Esophagus mucosa (tissue), 1 donor: ENCODE measurements around the gene P3H1. TPM values are rescaled to one million over a fixed set of nuclear protein-coding genes. Genes with fewer than 3 reads are reported as not detected.
A peak's percentile ranks its signal among the peaks of the same experiment; 100 is the strongest.
"Not testable (repeated sequence)": the region's sequence is repeated elsewhere in the genome, so short reads cannot be mapped to it uniquely, and the experiment has no call there.

ENCODE experiments used
- ATAC-seq: fragments of 200-7000 bp; cut with Tn5 transposase; one replicate; pipeline ENCODE4 v1.9.1; 2020
- total RNA-seq: library from RNA; stranded (reverse); gene quantifications from one replicate; pipeline ENCODE4 v1.2.4, GENCODE V29; 2023
- donor health status: DM: yes; HTN: yes; CAD: no.

P3H1 gene, protein sequence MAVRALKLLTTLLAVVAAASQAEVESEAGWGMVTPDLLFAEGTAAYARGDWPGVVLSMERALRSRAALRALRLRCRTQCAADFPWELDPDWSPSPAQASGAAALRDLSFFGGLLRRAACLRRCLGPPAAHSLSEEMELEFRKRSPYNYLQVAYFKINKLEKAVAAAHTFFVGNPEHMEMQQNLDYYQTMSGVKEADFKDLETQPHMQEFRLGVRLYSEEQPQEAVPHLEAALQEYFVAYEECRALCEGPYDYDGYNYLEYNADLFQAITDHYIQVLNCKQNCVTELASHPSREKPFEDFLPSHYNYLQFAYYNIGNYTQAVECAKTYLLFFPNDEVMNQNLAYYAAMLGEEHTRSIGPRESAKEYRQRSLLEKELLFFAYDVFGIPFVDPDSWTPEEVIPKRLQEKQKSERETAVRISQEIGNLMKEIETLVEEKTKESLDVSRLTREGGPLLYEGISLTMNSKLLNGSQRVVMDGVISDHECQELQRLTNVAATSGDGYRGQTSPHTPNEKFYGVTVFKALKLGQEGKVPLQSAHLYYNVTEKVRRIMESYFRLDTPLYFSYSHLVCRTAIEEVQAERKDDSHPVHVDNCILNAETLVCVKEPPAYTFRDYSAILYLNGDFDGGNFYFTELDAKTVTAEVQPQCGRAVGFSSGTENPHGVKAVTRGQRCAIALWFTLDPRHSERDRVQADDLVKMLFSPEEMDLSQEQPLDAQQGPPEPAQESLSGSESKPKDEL
- 7.1 TPM for total RNA-seq

DNA sequence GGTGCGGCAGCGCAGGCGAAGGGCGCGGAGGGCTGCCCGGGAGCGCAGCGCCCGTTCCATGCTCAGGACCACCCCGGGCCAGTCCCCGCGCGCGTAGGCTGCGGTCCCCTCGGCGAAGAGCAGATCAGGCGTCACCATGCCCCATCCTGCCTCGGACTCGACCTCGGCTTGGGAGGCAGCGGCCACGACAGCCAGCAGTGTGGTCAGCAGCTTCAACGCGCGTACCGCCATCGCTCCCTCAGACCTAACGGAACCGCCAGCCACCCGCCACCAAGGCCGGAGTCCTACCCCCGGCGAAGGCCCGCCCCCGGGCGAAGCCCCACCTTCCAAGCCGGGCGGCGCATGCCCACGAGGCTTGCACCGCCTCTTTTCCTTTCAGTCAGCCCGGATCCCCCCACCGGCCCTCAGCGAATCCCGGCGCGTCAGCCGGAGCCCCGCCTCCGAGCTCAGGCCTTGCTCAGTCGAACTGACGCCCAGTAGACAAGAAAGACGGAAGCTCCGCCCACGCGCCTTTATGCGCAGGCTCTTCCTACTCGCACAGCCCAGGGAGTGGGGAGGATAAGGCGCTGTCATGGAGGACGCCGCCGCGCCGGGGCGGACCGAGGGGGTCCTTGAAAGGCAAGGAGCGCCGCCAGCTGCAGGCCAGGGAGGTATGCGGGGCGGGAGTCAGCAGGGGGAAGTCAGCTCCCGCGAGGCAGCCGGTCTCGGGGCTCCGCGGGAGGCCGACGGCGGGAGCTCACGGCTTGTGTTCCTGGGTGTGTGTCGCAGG is at the start of gene P3H1, which contains the start of gene C1orf50:
Gene P3H1 (minus strand): TSS at position 288 of the 769 bp plus-strand sequence. CDS start 57 bp downstream, at position 231.
Gene C1orf50 (plus strand): TSS at position 509 of the 769 bp plus-strand sequence. CDS start 63 bp downstream, at position 572.
- peak; percentile 98 for ATAC-seq

DNA sequence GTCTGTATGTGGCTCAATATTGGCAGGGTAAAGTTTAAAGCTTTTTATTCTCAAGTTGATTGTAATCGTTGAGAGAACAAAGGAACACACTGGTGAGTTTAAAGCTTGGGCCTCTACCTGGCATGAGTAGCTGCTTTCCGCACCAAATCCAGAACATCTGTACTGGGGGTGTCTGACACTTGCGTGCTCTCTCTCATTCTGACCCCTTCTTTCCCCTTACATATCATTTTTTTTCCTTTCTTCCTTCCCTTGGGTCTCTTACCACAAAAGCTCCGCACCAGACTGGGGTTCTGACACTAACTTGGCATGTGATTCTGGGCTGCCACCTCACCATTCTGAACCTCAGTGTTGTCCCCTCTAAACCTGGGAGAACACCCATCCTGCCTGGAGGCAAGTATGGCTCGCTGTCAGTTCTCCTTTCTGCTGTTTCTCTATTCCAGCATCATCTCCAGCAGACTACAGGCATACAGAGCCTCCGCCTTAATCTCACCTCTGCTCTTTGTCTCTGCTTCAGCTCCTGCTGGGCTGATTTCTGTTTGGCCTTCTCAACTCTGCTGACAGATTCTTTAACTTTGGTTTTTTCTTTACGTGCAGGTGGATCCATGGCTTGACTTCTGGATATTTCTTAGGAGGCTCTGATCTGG is 49.2 kb upstream of the P3H1 start:
- peak; percentile 3 for ATAC-seq

DNA sequence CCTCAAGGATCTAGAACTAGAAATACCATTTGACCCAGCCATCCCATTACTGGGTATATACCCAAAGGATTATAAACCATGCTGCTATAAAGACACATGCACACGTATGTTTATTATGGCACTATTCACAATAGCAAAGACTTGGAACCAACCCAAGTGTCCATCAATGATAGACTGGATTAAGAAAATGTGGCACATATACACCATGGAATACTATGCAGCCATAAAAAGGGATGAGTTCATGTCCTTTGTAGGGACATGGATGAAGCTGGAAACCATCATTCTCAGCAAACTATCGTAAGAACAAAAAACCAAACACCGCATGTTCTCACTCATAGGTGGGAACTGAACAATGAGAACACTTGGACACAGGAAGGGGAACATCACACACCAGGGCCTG is 48.0 kb upstream of the P3H1 start:
- ATAC-seq, result not testable (repeated sequence)

DNA sequence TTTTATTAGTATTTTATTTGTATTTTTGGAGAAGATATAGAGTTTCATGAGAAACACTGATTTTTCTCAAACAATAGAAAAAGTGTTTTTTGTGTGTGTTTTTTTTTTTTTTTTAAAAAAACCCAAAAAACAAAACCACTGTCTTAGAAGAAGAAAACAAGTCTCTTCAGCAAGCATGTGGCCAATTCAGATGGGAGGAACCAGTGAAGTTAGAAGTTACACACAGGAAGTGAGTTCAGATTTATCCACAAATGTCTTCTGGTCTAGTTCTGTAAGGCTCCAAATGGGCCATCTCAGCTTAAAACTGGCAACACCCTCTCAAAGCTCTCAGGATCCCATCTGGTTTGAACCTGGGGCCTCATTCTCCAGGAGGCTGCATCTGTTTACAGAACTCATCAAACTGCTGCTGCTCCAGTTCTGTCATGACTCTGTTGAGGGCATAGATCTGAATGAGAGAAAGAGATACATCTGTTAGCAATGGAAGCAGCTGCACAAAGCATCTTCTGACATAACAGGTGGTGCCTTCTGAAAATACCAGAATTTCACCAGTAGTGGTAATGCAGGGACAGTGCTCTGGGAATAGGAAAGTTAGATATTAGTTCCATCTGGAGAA is 40.3 kb upstream of the P3H1 start:
- no peak for ATAC-seq

DNA sequence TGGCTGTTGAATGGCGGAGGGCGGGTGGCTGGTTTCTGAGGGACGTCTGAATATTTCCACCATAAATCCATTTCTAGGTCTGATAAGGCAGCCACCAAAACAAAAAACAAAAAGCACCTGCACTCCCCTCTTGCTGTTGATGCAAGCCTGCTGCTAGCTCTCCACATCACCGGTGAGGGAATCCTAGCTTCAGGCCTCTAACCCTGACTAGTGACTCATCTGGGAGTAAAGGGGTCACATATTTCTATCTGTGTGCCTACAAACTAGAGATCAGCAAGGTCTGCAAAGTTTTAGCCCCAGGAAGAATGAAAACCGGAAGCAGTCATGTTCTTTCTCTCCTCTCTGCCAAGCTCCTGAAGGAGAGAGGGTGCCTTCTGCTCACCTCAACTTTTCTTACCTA is 39.8 kb upstream of the P3H1 start:
- ATAC-seq, result no peak

DNA sequence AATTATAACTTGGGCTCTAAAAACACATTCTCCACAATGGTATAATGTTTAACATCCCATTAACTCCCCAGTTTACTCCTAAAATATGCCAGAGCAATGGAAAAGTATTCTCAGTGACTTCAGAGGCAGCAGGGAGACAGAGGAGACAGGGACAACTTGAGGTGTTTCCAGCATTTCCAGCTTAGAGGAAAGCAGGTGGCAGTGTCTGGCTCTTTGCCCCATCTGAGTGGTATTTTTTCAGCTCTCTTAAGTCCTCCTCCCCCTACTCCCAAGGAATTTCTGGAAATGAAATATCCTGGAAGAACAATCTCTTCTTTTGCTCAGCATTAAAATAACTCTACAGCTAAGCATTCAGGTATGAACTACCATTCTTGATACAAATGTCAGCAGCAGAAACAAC is 39.3 kb upstream of the P3H1 start:
- ATAC-seq, result no peak

DNA sequence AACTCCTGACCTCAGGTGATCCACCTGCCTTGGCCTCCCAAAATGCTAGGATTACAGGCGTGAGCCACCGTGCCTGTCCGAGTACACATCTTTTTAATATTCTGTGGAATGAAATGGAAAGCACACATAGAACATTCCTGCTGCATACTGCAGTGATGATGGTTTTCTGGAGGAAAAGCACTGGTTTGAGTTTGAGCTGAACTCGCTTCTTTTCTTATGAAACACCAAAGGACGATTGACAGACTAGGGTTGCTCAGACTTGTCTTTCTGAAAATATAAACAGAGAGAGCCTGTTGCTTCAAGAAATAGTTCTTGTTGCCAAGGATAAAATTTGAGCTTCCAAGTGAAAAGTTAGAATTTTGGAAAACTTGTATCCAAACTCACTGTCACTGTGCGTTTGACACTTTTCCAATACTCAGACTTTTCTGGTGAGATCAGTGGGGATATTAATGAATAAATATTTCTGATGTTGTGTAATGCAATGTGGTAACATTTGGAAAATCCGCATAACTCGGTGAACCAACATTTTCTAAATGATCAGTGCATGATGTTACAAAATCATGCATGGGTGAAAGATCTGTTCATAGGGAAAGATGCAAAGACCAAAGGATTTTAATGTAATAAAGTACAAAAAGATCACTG is 35.1 kb upstream of the P3H1 start:
- no peak for ATAC-seq

DNA sequence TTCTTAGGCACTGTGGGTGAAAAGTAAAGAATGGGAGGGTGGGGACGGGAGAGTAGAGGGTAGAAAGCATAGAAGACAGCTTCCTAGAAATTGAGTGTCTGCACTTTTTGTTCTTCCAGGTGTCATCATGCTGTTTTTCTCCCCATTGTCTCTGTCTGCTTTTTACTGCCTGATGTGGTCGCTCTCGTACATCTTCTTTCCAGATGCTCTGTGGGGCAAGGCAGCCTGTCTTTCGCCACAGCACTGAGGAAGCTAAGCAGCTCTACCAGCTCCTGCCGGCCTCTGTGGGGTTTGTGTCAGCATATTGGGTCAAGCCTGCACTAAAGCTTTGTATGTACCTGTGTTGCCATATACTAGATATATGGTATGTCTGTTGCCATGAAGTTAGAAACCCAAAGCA is 31.2 kb upstream of the P3H1 start:
- no peak for ATAC-seq

DNA sequence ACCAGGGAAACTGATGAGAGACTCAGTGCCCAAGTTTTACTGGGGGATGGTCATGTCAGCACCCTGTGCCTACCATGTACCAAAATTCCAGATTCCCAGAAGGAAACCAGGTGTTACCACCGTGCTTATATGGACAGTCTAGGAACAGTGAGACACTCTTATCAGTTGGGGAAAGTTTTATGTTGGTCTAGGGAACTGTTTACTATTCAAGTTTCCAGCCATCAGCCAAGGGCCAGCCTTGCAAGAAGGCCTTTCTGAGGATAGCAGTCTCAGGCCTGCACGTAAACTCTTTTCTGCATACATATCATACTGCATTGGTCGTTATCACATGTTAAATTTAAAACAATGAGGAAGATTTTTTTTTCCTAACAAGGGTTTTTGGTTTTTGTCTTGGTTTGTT is 30.6 kb upstream of the P3H1 start:
- ATAC-seq, result no peak

DNA sequence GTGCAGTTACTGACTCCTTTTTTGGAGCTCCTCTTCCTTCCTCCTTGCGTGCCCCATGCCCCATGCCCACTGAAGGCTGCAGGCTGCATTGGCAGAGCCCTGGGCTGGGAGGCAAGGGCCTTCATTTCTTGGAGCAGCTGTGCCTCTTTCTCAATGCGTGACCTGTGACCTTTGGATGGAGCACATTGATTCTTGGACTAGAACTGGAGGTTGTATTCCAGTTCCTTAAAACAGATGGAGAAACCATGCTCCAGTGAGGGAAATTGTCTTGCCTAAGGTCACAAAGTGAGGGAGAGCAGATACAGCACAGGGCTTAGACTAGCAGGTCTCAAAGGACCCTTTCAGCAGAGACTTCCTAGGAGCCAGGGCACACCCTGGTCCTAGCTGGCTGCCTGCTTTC is 27.0 kb upstream of the P3H1 start:
- ATAC-seq, result no peak

DNA sequence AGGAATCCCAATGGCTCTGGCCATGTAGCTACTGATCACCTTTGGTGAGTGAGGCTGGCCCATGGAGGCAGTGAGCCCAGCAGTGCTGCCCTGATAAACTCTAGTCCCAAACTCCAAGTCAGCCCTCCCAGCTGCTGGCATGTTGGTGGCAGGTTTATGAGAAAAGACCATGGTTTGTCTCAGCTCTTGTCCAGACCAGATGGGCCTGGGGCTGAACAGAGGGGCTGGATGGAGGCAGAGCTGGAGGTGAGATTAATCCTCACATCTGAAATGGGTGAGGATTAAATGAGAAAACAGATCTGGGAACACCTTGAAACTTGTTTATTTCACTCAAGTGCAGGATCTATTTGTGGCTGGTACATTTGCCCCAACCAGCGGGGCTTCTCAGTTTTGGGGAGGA is 21.2 kb upstream of the P3H1 start:
- ATAC-seq, result no peak

DNA sequence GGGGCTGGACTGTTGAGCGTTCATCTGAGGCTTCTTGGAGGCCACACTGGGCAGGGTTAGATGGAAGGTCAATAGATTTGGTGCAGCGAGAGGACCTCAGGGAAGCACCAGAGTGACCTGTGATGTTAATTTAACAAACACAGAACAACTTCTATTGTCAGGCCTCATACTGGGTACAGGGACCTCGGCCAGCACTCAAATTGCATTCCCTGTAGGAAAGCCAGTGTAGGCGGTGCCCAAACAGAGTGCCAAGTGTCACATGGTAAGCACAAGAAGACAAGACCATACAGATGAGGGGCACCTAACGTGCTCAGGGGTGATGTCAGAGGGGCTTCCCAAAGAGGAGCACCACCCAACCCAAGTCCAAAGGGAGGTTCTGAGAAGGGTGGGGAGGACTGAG is 19.3 kb upstream of the P3H1 start:
- no peak for ATAC-seq

DNA sequence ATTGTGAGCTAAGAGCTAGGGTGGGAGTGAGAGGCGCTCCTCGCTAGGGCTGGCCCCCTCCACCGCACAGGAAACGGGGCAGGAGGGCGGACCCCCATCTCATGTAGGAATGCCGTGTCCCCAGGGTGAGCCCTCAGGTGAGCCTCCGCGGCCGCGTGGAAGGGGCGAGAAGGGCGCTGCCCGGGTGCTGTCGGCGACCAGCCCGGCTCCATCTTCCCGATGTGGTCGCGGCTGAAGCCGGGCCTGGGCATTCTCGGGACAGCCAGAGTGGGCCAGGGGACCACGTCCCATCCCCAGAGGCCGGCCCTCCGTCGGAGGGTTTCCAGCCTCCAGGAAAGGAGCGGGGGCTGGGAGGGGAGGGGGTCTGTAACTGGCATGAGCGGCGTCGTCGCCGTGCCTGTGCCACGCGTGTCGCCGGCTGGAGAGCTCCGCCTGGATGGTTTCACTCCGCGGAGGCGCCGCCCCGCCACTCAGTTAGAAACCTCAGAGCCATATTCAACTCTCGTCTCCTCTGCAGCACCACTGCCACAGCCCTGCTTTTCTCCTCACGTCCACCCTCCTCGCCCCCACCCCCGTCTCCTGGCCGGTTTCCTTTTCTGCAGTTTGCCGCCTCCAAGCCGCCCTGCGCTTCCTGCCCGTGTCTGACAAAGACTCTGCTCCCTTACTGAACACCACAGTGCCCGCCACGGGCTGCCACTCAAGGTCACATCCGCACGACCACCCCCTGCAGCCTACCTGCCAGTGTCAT is 18.3 kb upstream of the P3H1 start, which contains the start of gene TMEM269:
Gene TMEM269 (plus strand): TSS at position 46 of the 748 bp plus-strand sequence. CDS start 4,903 bp downstream, outside the sequence.
- ATAC-seq, result peak; percentile 19

DNA sequence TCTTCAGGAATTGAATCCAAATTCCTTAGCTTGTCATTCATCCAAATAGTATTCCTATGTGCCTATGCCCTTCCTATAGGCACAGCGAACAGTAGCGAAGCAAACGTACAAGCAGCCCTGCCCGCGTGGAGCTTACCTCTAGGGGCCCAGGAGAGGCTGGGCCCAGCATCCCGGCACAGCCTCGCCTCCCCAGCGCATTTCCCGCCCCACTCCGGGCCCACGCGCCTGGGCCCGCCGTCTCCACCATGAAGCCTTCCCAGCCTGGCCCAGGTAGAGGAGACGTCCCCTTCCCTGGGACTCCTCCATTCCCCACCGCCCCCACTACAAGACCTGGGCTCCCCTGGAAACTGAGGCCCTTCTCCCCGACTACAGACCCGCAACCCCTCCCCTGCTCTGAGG is 17.7 kb upstream of the P3H1 start:
- ATAC-seq, result peak; percentile 10

DNA sequence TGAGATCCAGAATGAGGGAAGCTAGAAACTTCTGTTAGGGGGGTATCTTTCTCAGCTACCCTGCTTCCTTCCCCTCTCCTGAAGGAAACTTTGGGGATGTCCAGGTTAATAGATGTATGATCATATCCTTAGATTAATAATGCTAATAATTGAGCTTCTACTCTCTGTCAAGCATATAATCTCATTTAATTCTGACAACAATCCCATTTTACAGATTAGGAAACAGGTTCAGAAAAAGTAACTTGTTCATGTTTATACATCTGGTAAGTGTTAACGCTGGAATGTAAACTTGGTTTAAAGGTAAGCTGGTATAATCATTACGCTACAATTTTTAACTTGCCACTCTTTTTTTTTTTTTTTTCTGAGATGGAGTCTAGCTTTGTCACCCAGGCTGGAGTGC is 16.3 kb upstream of the P3H1 start:
- no peak for ATAC-seq

DNA sequence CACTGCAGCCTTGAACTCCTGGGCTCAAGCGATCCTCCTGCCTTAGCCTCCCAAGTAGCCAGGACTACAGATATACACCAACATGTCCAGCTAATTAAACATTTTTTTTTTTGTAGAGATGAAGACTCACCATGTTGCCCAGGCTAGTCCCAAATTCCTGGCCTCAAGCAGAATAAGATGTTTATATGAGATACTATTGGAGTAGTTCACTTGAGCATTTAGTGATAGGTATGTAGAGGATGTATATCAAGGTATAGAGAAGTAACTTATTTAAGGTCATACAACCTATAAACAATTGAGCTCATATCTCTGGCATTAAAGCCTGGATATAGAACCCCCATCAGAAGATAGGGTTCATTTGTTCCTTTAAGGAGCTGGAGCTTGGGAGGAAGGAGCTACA is 13.3 kb upstream of the P3H1 start:
- ATAC-seq, result no peak

DNA sequence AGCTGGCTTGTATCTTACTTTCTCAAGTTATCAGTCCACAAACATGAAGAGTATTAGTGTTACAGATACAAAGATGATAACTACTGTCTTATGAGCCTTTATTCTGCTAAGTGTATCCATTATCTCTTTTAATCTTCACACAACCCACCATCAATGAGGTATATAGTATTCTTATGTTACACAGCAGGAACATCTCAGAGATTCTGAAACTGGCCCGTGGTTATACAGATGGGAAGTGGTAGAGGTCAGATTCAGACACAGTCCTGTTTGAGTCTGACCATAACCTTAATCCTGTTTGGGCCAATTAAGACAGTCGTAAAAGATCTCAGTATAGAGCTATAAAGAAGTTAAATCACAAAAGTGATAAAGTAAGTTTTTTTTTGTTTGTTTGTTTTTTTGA is 12.9 kb upstream of the P3H1 start:
- no peak for ATAC-seq

DNA sequence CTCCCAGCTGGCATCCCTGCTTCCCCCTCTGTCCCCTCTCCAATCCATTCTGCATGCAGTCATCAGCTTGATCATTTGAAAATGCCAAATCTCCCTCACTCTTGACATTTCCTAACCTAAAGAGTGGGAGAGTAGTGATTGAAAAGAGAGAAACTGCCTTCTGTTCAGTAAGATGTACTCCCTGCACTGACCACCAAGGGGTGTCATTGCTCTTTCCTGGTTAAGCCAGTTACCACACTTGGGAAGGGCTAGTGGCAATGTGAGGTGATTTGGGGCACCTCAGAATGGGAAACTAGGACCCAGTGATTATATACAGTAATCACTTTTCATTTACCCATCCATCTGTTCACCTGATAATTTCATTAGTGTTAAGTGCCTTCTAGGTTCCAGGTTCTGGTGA is 11.0 kb upstream of the P3H1 start:
- peak; percentile 65 for ATAC-seq

DNA sequence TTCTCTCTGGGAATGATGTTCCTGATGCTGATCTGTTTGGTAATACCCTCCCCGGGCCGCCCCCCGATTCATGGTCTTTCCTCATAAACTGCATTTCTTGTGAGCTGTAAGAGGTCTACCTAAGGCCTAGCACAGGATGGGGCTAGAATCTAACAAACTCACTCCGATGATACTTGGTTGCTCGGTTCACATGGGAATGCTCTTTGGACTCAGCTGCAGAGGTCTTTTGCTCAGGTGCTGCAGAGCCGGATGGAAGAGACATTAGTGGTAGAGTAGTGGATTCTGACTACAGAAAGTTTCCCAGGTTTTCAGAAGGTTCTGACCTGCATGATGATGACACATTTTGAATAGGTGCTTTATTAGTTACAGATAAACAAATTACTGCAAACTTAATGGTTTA is 9.7 kb upstream of the P3H1 start:
- ATAC-seq, result no peak

DNA sequence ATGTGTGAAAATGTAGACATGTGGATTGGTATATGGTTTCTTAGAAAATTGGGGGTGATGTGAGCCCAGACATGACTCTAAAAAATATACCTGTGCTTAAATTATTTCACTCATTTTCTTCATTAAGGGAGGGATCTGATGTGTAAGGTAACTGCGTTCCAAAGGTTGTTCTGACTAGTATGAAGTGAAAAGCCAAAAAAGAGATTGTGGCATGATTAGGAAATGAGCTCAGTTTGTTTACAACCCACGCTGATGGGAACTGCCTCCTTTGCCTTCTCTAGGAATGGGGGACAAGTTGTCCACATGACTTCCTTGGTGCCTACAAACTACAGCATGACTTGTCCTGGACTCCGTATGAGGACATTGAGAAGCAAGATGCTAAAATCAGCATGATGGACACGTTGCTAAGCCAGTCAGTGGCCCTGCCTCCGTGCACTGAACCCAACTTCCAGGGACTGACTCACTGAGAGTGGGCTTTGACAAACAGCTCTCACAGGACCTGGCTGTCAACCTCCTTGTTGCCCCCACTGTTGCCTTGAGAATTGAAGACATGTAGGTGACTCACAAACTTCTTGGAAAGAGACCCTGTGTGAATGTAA is 8.2 kb upstream of the P3H1 start:
- no peak for ATAC-seq
